HG03139 (cell line): ENCODE data around the gene SLC45A2.
"Not testable (repeated sequence)": the region's sequence is repeated elsewhere in the genome, so short reads cannot be mapped to it uniquely, and the experiment has no call there.

Source experiments
- ATAC-seq: cut with Tn5 transposase; IDR thresholded peaks from one replicate; pipeline ENCODE4 v1.9.1; 2021; ENCODE audit not compliant: unreplicated experiment

Gene SLC45A2

GRCh38 chr5:33929925-33930690, 54.4 kb downstream of the SLC45A2 start:
- no peak for ATAC-seq

GRCh38 chr5:33928283-33928682, 56.2 kb downstream of the SLC45A2 start:
- ATAC-seq: no peak

- no peak for ATAC-seq
Observed at GRCh38 chr5:33927685-33928084, 56.8 kb downstream of the SLC45A2 start.

- no peak for ATAC-seq
Observed at GRCh38 chr5:33925278-33925677, 59.2 kb downstream of the SLC45A2 start.

GRCh38 chr5:33921002-33921401, 63.5 kb downstream of the SLC45A2 start:
- ATAC-seq: no peak

- not testable (repeated sequence) for ATAC-seq
Observed at GRCh38 chr5:33914844-33915243, 69.6 kb downstream of the SLC45A2 start.

GRCh38 chr5:33906248-33906647, 78.2 kb downstream of the SLC45A2 start:
- ATAC-seq: not testable (repeated sequence)

GRCh38 chr5:33905381-33905780, 79.1 kb downstream of the SLC45A2 start:
- no peak for ATAC-seq

- no peak for ATAC-seq
Observed at GRCh38 chr5:33903118-33903517, 81.4 kb downstream of the SLC45A2 start.

- ATAC-seq: no peak
Observed at GRCh38 chr5:33901156-33901555, 83.3 kb downstream of the SLC45A2 start.
